SU-DHL-6 (cell line): Measurements from ENCODE around the gene ITPR3.

ENCODE experiments used
- H2AFZ ChIP-seq: fragments of 200-600 bp; sonication (generic); 2 replicates; pipeline ENCODE4 v1.6.1; 2014; ENCODE audit warnings: low read depth, mild to moderate bottlenecking, moderate library complexity, mixed read lengths, antibody characterized with exemption, low read length; ENCODE audit not compliant: severe bottlenecking
- H3F3A ChIP-seq: fragments of 200-600 bp; shearing (Covaris generic); 2 replicates; pipeline ENCODE4 v1.6.0; 2016; ENCODE audit warnings: antibody characterized with exemption, mild to moderate bottlenecking; ENCODE audit not compliant: insufficient read depth
- H3K27ac ChIP-seq: fragments of 200-600 bp; sonication (generic); 2 replicates; pipeline ENCODE4 v1.5.1; 2016; ENCODE audit warnings: low read depth, mild to moderate bottlenecking, low read length, moderate library complexity, mixed read lengths
- H3K27me3 ChIP-seq: fragments of 200-600 bp; sonication (generic), shearing (Covaris generic); 2 replicates; pipeline ENCODE4 v1.6.0; 2014; ENCODE audit warnings: mild to moderate bottlenecking, low read length
- H3K36me3 ChIP-seq: fragments of 200-600 bp; sonication (generic); 2 replicates; pipeline ENCODE4 v1.6.1; 2014; ENCODE audit warnings: mild to moderate bottlenecking, low read length, mixed read lengths
- H3K4me2 ChIP-seq: fragments of 300-600, 200-600 bp; shearing (Covaris generic), sonication (generic); 2 replicates; pipeline ENCODE4 v1.6.0; 2014; ENCODE audit warnings: low read length, low read depth, mild to moderate bottlenecking; ENCODE audit not compliant: poor library complexity, severe bottlenecking
- H3K4me3 ChIP-seq: fragments of 200-600 bp; sonication (generic); 2 replicates; pipeline ENCODE4 v1.5.1; 2014; ENCODE audit warnings: antibody characterized with exemption, low read length, mild to moderate bottlenecking, mixed read lengths; ENCODE audit not compliant: insufficient read depth, poor library complexity, severe bottlenecking
- H3K79me2 ChIP-seq: fragments of 200-600 bp; sonication (generic); 2 replicates; pipeline ENCODE4 v1.6.1; 2014; ENCODE audit warnings: mild to moderate bottlenecking, low read length, moderate library complexity; ENCODE audit not compliant: insufficient read depth
- H3K9ac ChIP-seq: fragments of 200-600 bp; sonication (generic); 2 replicates; pipeline ENCODE4 v1.7.0; 2014; ENCODE audit warnings: mild to moderate bottlenecking, low read length
- H3K9me2 ChIP-seq: fragments of 200-600 bp; sonication (generic); replicated peaks from 2 replicates; pipeline ENCODE4 v1.6.1; 2014; ENCODE audit warnings: low read length; ENCODE audit not compliant: insufficient read depth
- H3K9me3 ChIP-seq: fragments of 200-600 bp; sonication (generic); 2 replicates; pipeline ENCODE4 v1.6.1; 2014; ENCODE audit warnings: low read length, mixed read lengths; ENCODE audit not compliant: insufficient read depth
- H4K20me1 ChIP-seq: fragments of 200-600 bp; sonication (generic); 2 replicates; pipeline ENCODE4 v1.6.1; 2014; ENCODE audit warnings: low read depth, mild to moderate bottlenecking, antibody characterized with exemption, low read length, moderate library complexity, mixed read lengths
- EZH2phosphoT487 ChIP-seq: fragments of 200-600 bp; sonication (generic), shearing (Covaris generic); conservative IDR thresholded peaks from 2 replicates; pipeline ENCODE4 v1.6.1; 2018; ENCODE audit warnings: mild to moderate bottlenecking, antibody characterized with exemption, low read length, moderate library complexity, mixed read lengths
- TF ChIP-seq, protein P1 (sequence below): fragments of 200-600 bp; sonication (generic); IDR thresholded peaks from one replicate; pipeline ENCODE4 v1.5.1; 2017; ENCODE audit warnings: antibody characterized with exemption, mild to moderate bottlenecking, low read length, moderate library complexity; ENCODE audit not compliant: insufficient read depth, poor library complexity, severe bottlenecking

ITPR3 gene

DNA sequence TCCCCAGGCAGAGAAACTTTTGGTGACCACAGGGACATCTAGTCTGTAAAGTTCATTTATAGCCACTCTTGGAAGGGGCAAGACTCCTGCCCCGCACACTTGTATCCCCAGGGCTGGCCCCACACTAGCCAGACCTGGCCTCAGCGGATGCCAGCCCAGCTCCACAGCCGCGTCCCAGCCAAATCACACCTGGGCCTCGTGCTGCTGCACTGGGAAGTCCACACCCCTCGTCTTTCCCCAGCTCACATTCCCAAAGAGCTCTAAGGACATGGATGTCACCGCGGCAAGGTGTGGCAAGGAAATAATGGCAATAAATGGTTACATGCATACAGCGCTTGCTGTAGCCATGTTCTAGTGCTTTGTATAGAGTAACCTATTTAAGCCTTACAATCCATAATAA, 117.0 kb downstream of the ITPR3 start:
- Histone ChIP-seq H3K27ac (no peak overlapping the region), H3K4me3 (no peak overlapping the region), H4K20me1 (no peaks in the 10 kb centered on the region), H3K27me3 (no peaks in the 10 kb centered on the region), H3K36me3 (no peaks in the 10 kb centered on the region), H2AFZ (no peak overlapping the region), H3K4me2 (no peak overlapping the region), H3K9ac (no peak overlapping the region), H3K9me3 (no peaks in the 10 kb centered on the region), H3K79me2 (no peaks in the 10 kb centered on the region), H3F3A (no peaks in the 10 kb centered on the region), H3K9me2 (no peaks in the 10 kb centered on the region)
- TF ChIP-seq, protein P1, sequence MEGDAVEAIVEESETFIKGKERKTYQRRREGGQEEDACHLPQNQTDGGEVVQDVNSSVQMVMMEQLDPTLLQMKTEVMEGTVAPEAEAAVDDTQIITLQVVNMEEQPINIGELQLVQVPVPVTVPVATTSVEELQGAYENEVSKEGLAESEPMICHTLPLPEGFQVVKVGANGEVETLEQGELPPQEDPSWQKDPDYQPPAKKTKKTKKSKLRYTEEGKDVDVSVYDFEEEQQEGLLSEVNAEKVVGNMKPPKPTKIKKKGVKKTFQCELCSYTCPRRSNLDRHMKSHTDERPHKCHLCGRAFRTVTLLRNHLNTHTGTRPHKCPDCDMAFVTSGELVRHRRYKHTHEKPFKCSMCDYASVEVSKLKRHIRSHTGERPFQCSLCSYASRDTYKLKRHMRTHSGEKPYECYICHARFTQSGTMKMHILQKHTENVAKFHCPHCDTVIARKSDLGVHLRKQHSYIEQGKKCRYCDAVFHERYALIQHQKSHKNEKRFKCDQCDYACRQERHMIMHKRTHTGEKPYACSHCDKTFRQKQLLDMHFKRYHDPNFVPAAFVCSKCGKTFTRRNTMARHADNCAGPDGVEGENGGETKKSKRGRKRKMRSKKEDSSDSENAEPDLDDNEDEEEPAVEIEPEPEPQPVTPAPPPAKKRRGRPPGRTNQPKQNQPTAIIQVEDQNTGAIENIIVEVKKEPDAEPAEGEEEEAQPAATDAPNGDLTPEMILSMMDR, result no peak
- no peak for TF ChIP-seq EZH2phosphoT487

DNA sequence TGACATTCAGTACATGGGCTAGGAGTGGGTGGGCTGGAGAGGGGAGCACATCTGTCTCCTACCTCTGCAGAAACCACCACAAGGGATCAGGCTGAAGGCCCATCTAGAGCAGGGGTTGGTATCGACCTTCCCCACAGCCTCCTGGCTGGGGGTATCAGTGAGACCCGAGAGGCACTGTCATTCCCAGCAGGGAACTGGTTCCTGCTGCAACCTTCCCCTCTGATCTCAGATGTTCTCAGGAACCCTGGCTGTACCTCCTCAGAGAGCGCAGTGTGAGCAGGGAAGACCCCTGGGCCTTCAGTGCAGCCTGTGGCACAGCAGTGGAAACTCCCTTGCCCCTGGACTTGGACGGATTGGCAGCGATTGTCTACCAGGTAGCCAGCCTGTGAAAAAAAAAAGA, 117.8 kb downstream of the ITPR3 start:
- Histone ChIP-seq H3K4me3 (no peak overlapping the region), H3K9ac (no peak overlapping the region), H3K4me2 (no peak overlapping the region), H3K27ac (no peak overlapping the region), H3K9me2 (no peaks in the 10 kb centered on the region), H3K36me3 (no peaks in the 10 kb centered on the region), H3F3A (no peaks in the 10 kb centered on the region), H4K20me1 (no peaks in the 10 kb centered on the region), H3K79me2 (no peaks in the 10 kb centered on the region), H2AFZ (no peak overlapping the region), H3K9me3 (no peaks in the 10 kb centered on the region), H3K27me3 (no peaks in the 10 kb centered on the region)
- no peak for TF ChIP-seq EZH2phosphoT487
- TF ChIP-seq, protein P1, result no peak

DNA sequence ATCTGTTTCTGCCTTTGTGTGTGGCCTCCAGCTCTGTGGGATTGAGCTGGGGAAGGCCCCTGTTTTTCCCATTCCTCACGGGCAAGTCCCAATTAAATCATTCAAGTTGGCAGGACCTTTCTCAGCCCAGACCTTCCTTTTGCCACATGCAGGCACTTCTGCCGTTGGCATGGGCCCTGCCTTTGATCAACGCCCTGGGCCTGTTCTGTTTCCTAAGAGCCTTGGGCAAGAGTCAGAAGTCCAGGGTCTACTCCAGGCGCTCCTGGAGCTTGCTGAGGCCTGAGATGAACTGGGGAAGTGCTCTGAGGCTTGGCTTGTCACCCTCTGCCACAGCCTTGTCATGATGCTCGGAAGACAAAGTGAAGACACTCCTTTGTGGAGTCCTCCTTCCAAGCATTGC, 118.4 kb downstream of the ITPR3 start:
- Histone ChIP-seq H3K27me3 (no peaks in the 10 kb centered on the region), H3K27ac (no peak overlapping the region), H4K20me1 (no peaks in the 10 kb centered on the region), H3K36me3 (no peaks in the 10 kb centered on the region), H3K9me3 (no peaks in the 10 kb centered on the region), H3K79me2 (no peaks in the 10 kb centered on the region), H3K9me2 (no peaks in the 10 kb centered on the region), H2AFZ (no peak overlapping the region), H3K9ac (no peak overlapping the region), H3K4me2 (no peak overlapping the region), H3K4me3 (no peak overlapping the region), H3F3A (no peaks in the 10 kb centered on the region)
- TF ChIP-seq, protein P1, result no peak
- no peak for TF ChIP-seq EZH2phosphoT487
